H1 (cell line): Measurements from ENCODE around the gene AFF1. TPM values are rescaled to one million over a fixed set of nuclear protein-coding genes. Genes with fewer than 3 reads are reported as not detected.

Experiments
- CTCF ChIA-PET: fragments of 300-600 bp; sonication (Branson Sonifier 250); formaldehyde crosslinking; loops from one replicate; lab custom pipeline; 2021; ENCODE audit not compliant: partially characterized antibody; lab: Charles Lee
- POLR2A ChIA-PET: fragments of 300-600 bp; sonication (Branson Sonifier 250); formaldehyde crosslinking; loops from one replicate; lab custom pipeline; 2021; ENCODE audit warnings: inconsistent platforms; ENCODE audit not compliant: partially characterized antibody; lab: Charles Lee
- DNase-seq, 2 experiments: peaks; one replicate each; pipeline versions ENCODE4 v3.0.0 to v3.0.0-alpha.2; 2010 to 2022; ENCODE audit warnings: low spot score in 2 of 2, low read depth in 1 of 2, mixed read lengths in 1 of 2
- FAIRE-seq: peaks from 2 replicates; lab custom pipeline; 2011; peaks lifted over from hg19 to GRCh38; lab: Jason Lieb, UNC
- H2AFZ ChIP-seq: 2 replicates; pipeline ENCODE4 v1.8.1; 2012; ENCODE audit warnings: low read length, inconsistent platforms
- H2AK5ac ChIP-seq: 2 replicates; pipeline ENCODE4 v1.6.1; 2013; ENCODE audit warnings: low read depth, low read length
- H2BK120ac ChIP-seq: replicated peaks from 2 replicates; pipeline ENCODE3; 2013; ENCODE audit warnings: low read depth, low read length, inconsistent platforms
- H2BK12ac ChIP-seq: 2 replicates; pipeline ENCODE4 v1.6.1; 2013; ENCODE audit warnings: low read depth, low read length
- H2BK15ac ChIP-seq: 2 replicates; pipeline ENCODE4 v1.6.1; 2013; ENCODE audit warnings: low read length
- H2BK20ac ChIP-seq: 2 replicates; pipeline ENCODE4 v1.6.1; 2013; ENCODE audit warnings: low read length
- H2BK5ac ChIP-seq: 2 replicates; pipeline ENCODE4 v1.6.1; 2013; ENCODE audit warnings: low read depth, low read length
- H3K14ac ChIP-seq: 2 replicates; pipeline ENCODE4 v1.6.1; 2013; ENCODE audit warnings: inconsistent platforms; ENCODE audit not compliant: insufficient read length
- H3K18ac ChIP-seq: 2 replicates; pipeline ENCODE4 v1.6.1; 2013; ENCODE audit warnings: low read length; ENCODE audit errors: extremely low read depth
- H3K23ac ChIP-seq: 2 replicates; pipeline ENCODE4 v1.6.1; 2013; ENCODE audit warnings: inconsistent platforms; ENCODE audit not compliant: insufficient read length
- H3K23me2 ChIP-seq: 2 replicates; pipeline ENCODE4 v1.6.1; 2013; ENCODE audit warnings: low read depth, low read length
- H3K27ac ChIP-seq: 2 replicates; pipeline ENCODE4 v1.6.1; 2011; ENCODE audit warnings: low read depth, low read length, inconsistent platforms
- H3K27me3 ChIP-seq, 4 experiments: replicated peaks in 1 of 4; 1 replicate in 1 of 4; 2 replicates in 3 of 4; pipeline versions ENCODE4 v1.6.1 to v1.8.1; 2011 to 2013; ENCODE audit warnings: low read length in 3 of 4, mild to moderate bottlenecking in 3 of 4, inconsistent platforms in 2 of 4, mixed read lengths in 2 of 4, moderate library complexity in 1 of 4; ENCODE audit not compliant: control insufficient read depth in 3 of 4, insufficient read depth in 3 of 4; ENCODE audit errors: extremely low read depth in 1 of 4
- H3K36me3 ChIP-seq, 4 experiments: 2 replicates each; pipeline versions ENCODE4 v1.6.1 to v1.8.1; 2011 to 2013; ENCODE audit warnings: mild to moderate bottlenecking in 4 of 4, low read length in 3 of 4, moderate library complexity in 2 of 4, control low read depth in 1 of 4, inconsistent platforms in 1 of 4; ENCODE audit not compliant: insufficient read depth in 4 of 4, control insufficient read depth in 2 of 4
- H3K4ac ChIP-seq: replicated peaks from 2 replicates; pipeline ENCODE3; 2013; ENCODE audit warnings: low read length, low read depth, mixed read lengths, inconsistent platforms; ENCODE audit not compliant: insufficient read length
- H3K4me1 ChIP-seq, 4 experiments: replicated peaks in 1 of 4; 1 replicate in 1 of 4; 2 replicates in 3 of 4; pipeline versions ENCODE4 v1.6.1 to v1.8.1; 2011 to 2013; ENCODE audit warnings: low read length in 3 of 4, inconsistent platforms in 2 of 4, mixed read lengths in 1 of 4; ENCODE audit not compliant: insufficient read depth in 4 of 4, control insufficient read depth in 3 of 4
- H3K4me2 ChIP-seq, 2 experiments: 2 replicates each; pipeline versions ENCODE4 v1.6.1 to v1.8.1; 2011 to 2013; ENCODE audit warnings: low read depth in 2 of 2, low read length in 2 of 2, control low read depth in 1 of 2, inconsistent platforms in 1 of 2, mild to moderate bottlenecking in 1 of 2; ENCODE audit not compliant: insufficient read depth in 1 of 2
- H3K4me3 ChIP-seq, 4 experiments: fragments of 200-600, 300-600 bp in 1 of 4; sonication (generic), shearing (Covaris generic), sonication (Bioruptor Twin) in 1 of 4; 2 replicates each; pipeline versions ENCODE4 v1.5.1 to v1.8.1; 2011 to 2016; ENCODE audit warnings: low read length in 4 of 4, low read depth in 3 of 4, control low read depth in 2 of 4, inconsistent platforms in 2 of 4, mild to moderate bottlenecking in 2 of 4, mixed read lengths in 1 of 4, moderate library complexity in 1 of 4; ENCODE audit not compliant: insufficient read depth in 2 of 4; ENCODE audit errors: extremely low read depth in 1 of 4
- H3K56ac ChIP-seq: replicated peaks from 2 replicates; pipeline ENCODE3; 2013; ENCODE audit warnings: low read depth, mild to moderate bottlenecking, mixed read lengths, low read length, inconsistent platforms; ENCODE audit not compliant: insufficient read length
- H3K79me1 ChIP-seq: 2 replicates; pipeline ENCODE4 v1.6.1; 2013; ENCODE audit warnings: low read depth, low read length, control low read depth
- H3K79me2 ChIP-seq, 2 experiments: 2 replicates each; pipeline versions ENCODE4 v1.6.1 to v1.8.1; 2012 to 2013; ENCODE audit warnings: low read length in 2 of 2, mild to moderate bottlenecking in 2 of 2, inconsistent platforms in 1 of 2; ENCODE audit not compliant: insufficient read depth in 2 of 2, control insufficient read depth in 1 of 2
- H3K9ac ChIP-seq, 4 experiments: replicated peaks in 1 of 4; 1 replicate in 1 of 4; 2 replicates in 3 of 4; pipeline versions ENCODE4 v1.6.1 to v1.8.1; 2011 to 2013; ENCODE audit warnings: low read depth in 3 of 4, low read length in 3 of 4, control low read depth in 2 of 4, mild to moderate bottlenecking in 2 of 4, moderate library complexity in 2 of 4, inconsistent platforms in 1 of 4; ENCODE audit errors: extremely low read depth in 1 of 4
- H3K9me3 ChIP-seq, 2 experiments: 2 replicates each; pipeline versions ENCODE4 v1.6.1 to v1.8.1; 2012 to 2013; ENCODE audit warnings: mild to moderate bottlenecking in 2 of 2, moderate library complexity in 2 of 2, control low read depth in 1 of 2, inconsistent platforms in 1 of 2, low read depth in 1 of 2, low read length in 1 of 2, mixed read lengths in 1 of 2; ENCODE audit not compliant: insufficient read depth in 2 of 2
- H4K20me1 ChIP-seq, 2 experiments: replicated peaks in 1 of 2; 2 replicates each; pipeline versions ENCODE3 to v1.8.1; 2011 to 2013; ENCODE audit warnings: inconsistent platforms in 2 of 2, low read length in 2 of 2, mild to moderate bottlenecking in 1 of 2; ENCODE audit not compliant: insufficient read depth in 2 of 2, control insufficient read depth in 1 of 2
- H4K5ac ChIP-seq: 2 replicates; pipeline ENCODE4 v1.6.1; 2013; ENCODE audit warnings: low read length, low read depth, mixed read lengths, inconsistent platforms; ENCODE audit not compliant: insufficient read length
- H4K8ac ChIP-seq: 2 replicates; pipeline ENCODE4 v1.8.0; 2013; ENCODE audit warnings: mild to moderate bottlenecking, moderate library complexity, low read length, inconsistent platforms; ENCODE audit not compliant: insufficient read depth; ENCODE audit errors: extremely low read depth
- H4K91ac ChIP-seq: replicated peaks from 2 replicates; pipeline ENCODE3; 2013; ENCODE audit warnings: low read length, mixed read lengths, inconsistent platforms; ENCODE audit not compliant: insufficient read length
- EP300 ChIP-seq, 2 experiments: IDR thresholded peaks; 1 replicate in 1 of 2; 2 replicates in 1 of 2; pipeline ENCODE4 v1.6.1; 2011 to 2012; ENCODE audit warnings: low read depth in 2 of 2, low read length in 2 of 2, mild to moderate bottlenecking in 2 of 2, borderline replicate concordance in 1 of 2, inconsistent platforms in 1 of 2, moderate library complexity in 1 of 2
- JUN ChIP-seq: IDR thresholded peaks from 2 replicates; pipeline ENCODE4 v1.6.1; 2011; ENCODE audit warnings: low read depth, mild to moderate bottlenecking, improper control_type of control experiment, low read length
- JUND ChIP-seq: IDR thresholded peaks from 2 replicates; pipeline ENCODE4 v1.6.1; 2011; ENCODE audit warnings: mild to moderate bottlenecking, improper control_type of control experiment, low read length
- MAFK ChIP-seq: IDR thresholded peaks from 2 replicates; pipeline ENCODE4 v1.6.1; 2012; ENCODE audit warnings: low read depth, mild to moderate bottlenecking, improper control_type of control experiment, low read length
- NRF1 ChIP-seq: IDR thresholded peaks from 2 replicates; pipeline ENCODE4 v1.6.1; 2011; ENCODE audit warnings: mild to moderate bottlenecking, low read depth, low read length, improper control_type of control experiment
- POLR2AphosphoS5 ChIP-seq: IDR thresholded peaks from 2 replicates; pipeline ENCODE4 v1.6.1; 2011; ENCODE audit warnings: low read depth, low read length
- POU5F1 ChIP-seq: IDR thresholded peaks from 2 replicates; pipeline ENCODE4 v1.6.1; 2011; ENCODE audit warnings: low read depth, mild to moderate bottlenecking, low read length, moderate library complexity
- SIRT6 ChIP-seq: IDR thresholded peaks from one replicate; pipeline ENCODE4 v1.7.1; 2012; ENCODE audit warnings: low read length, inconsistent platforms
- TAF1 ChIP-seq: IDR thresholded peaks from 2 replicates; pipeline ENCODE4 v1.6.1; 2011; ENCODE audit warnings: mild to moderate bottlenecking, low read depth, low read length
- YY1 ChIP-seq: IDR thresholded peaks from 2 replicates; pipeline ENCODE4 v1.6.1; 2011; ENCODE audit warnings: low read depth, mild to moderate bottlenecking, low read length
- WGBS, 2 experiments: shearing (Covaris generic) in 1 of 2; methylation state at CpG; one replicate each; pipeline versions ENCODE4 v1.1.6 to v1.1.7; 2013 to 2015; ENCODE audit warnings: low lambda C conversion rate in 2 of 2, mixed read lengths in 2 of 2, inconsistent platforms in 1 of 2, low coverage in 1 of 2, missing lambda C conversion rate in 1 of 2; ENCODE audit not compliant: insufficient replicate concordance in 2 of 2, insufficient coverage in 1 of 2, insufficient read length in 1 of 2; ENCODE audit errors: extremely low coverage in 1 of 2, missing lambda C conversion rate in 1 of 2; 5-methylcytosine and 5-hydroxymethylcytosine counted together
- polyA plus RNA-seq, 7 experiments: library from polyadenylated mRNA; depleted of rRNA in 3 of 7; stranded (reverse) in 5 of 7; unstranded in 2 of 7; fragments of >200 nt in 5 of 7; fragments of 200-250 nt in 2 of 7; gene quantifications; 1 replicate in 5 of 7; 2 replicates in 1 of 7; 4 replicates in 1 of 7; pipeline versions ENCODE4 v1.2.1 to v1.2.3, GENCODE V29; 2011 to 2013; ENCODE audit warnings: missing spikeins in 2 of 7, mixed read lengths in 2 of 7
- total RNA-seq: library from RNA; stranded (reverse); fragmentation: NEBNext Ultra II Directional; extraction: Animal tissue kit (Norgen Biotek cat#: 25700); gene quantifications from 2 replicates; pipeline ENCODE4 v1.2.1, GENCODE V29; 2021
- TF ChIP-seq, protein P1 (sequence below): IDR thresholded peaks from 2 replicates; pipeline ENCODE4 v1.6.1; 2012; ENCODE audit warnings: inconsistent platforms
- TF ChIP-seq, protein P2 (sequence below), 3 experiments: IDR thresholded peaks; 1 replicate in 2 of 3; 2 replicates in 1 of 3; pipeline versions ENCODE4 v1.5.1 to v1.6.1; 2011; ENCODE audit warnings: low read length in 3 of 3, mild to moderate bottlenecking in 3 of 3, inconsistent platforms in 2 of 3, low read depth in 1 of 3, moderate library complexity in 1 of 3; ENCODE audit not compliant: insufficient read depth in 1 of 3; ENCODE audit errors: control extremely low read depth in 1 of 3

AFF1 gene
- total and polyA plus RNA-seq, 2 of the 8 experiments (the other 6 are each of a cell fraction or from before 2014, with no cell fraction given), result 14.8 to 85.5 TPM

DNA sequence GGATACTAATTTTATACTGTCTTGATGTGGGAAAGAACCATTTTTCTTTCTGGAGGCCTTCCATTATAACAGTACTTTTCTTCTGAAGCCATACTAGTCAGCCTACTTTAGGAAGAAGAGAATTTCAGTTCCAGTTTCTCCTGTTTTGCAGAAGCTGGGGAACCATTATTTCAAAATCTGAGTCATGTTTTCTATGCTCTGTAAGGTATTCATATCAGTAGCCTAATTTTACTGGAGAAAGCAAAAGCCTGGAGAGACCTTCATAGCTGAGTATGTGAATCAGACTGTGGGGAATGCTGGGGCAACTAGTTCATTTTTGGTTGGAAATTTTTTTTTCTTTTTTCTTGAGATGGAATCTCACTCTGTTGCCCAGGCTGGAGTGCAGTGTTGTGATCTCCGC is 22.4 kb downstream of the AFF1 start:
- H4K8ac ChIP-seq, result no peak overlapping the region
- no peak overlapping the region for H2BK120ac ChIP-seq
- H2AK5ac ChIP-seq, result no peak overlapping the region
- FAIRE-seq (no peak), DNase-seq (no peak)
- H3K23ac ChIP-seq, result no peak overlapping the region
- H2BK20ac ChIP-seq, result no peak overlapping the region
- no peak overlapping the region for H2BK15ac ChIP-seq
- ChIA-PET CTCF (interaction anchor here (0.8 to 1.1 kb wide), 2 partner anchors 23 to 26 kb away, joined by 3 read pairs; partner anchors contain the start of gene AFF1), POLR2A (interaction anchor here (1.3 to 19.7 kb wide), 2 partner anchors 15 to 31 kb away, joined by 3 to 319 read pairs; partner anchors contain the start of gene AFF1)
- H3K9ac ChIP-seq, result no peak overlapping the region
- no peaks in the 10 kb centered on the region for H3K23me2 ChIP-seq
- no peak overlapping the region for H3K18ac ChIP-seq
- peaks cover 0 to 8% (median 0%) of the 10 kb centered on the region in 4 experiments; a peak in 2 of 8 replicates for H3K36me3 ChIP-seq
- H3K27me3 ChIP-seq, result no peaks in the 10 kb centered on the region
- H3K27ac ChIP-seq, result no peak overlapping the region
- H3K9me3 ChIP-seq, result no peaks in the 10 kb centered on the region
- H3K14ac ChIP-seq, result no peak overlapping the region
- H4K20me1 ChIP-seq, result no peaks in the 10 kb centered on the region
- no peak overlapping the region for H3K4ac ChIP-seq
- peaks cover 4 to 62% of the 10 kb centered on the region in 2 experiments; a peak in 3 of 4 replicates for H3K79me2 ChIP-seq
- no peak overlapping the region for H4K91ac ChIP-seq
- no peaks in the 10 kb centered on the region; the same call in 1 of the 2 replicates for H3K79me1 ChIP-seq
- no peak overlapping the region for H3K4me3 ChIP-seq
- no peak overlapping the region for H2AFZ ChIP-seq
- no peak overlapping the region for H2BK5ac ChIP-seq
- no peak overlapping the region for H4K5ac ChIP-seq
- WGBS, 2 experiments, result 95% methylated on average over 1 of the region's 1 CpG; no CpG with 5 or more reads in 1 of the 2 experiments
- H3K4me1 ChIP-seq, result peaks cover 13 to 37% (median 18%) of the 10 kb centered on the region in 4 experiments; a peak in 6 of 7 replicates
- H3K4me2 ChIP-seq, result no peak overlapping the region
- no peak overlapping the region for H2BK12ac ChIP-seq
- no peak overlapping the region for H3K56ac ChIP-seq
- no peak for TF ChIP-seq MAFK
- TF ChIP-seq NRF1, result no peak
- TF ChIP-seq POU5F1, result no peak
- TF ChIP-seq, protein P1, sequence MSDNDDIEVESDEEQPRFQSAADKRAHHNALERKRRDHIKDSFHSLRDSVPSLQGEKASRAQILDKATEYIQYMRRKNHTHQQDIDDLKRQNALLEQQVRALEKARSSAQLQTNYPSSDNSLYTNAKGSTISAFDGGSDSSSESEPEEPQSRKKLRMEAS, result no peak
- TF ChIP-seq JUN, result no peak
- no peak for TF ChIP-seq JUND
- no peak for TF ChIP-seq POLR2AphosphoS5
- no peak for TF ChIP-seq SIRT6
- TF ChIP-seq TAF1, result no peak
- TF ChIP-seq, protein P2, sequence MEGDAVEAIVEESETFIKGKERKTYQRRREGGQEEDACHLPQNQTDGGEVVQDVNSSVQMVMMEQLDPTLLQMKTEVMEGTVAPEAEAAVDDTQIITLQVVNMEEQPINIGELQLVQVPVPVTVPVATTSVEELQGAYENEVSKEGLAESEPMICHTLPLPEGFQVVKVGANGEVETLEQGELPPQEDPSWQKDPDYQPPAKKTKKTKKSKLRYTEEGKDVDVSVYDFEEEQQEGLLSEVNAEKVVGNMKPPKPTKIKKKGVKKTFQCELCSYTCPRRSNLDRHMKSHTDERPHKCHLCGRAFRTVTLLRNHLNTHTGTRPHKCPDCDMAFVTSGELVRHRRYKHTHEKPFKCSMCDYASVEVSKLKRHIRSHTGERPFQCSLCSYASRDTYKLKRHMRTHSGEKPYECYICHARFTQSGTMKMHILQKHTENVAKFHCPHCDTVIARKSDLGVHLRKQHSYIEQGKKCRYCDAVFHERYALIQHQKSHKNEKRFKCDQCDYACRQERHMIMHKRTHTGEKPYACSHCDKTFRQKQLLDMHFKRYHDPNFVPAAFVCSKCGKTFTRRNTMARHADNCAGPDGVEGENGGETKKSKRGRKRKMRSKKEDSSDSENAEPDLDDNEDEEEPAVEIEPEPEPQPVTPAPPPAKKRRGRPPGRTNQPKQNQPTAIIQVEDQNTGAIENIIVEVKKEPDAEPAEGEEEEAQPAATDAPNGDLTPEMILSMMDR (IDR thresholded peaks at IDR 0.05; ENCODE audit: control extremely low read depth in 1 of 3, insufficient read depth in 1 of 3, low read depth in 1 of 3, low read length in 3 of 3), result no peak
- no peak for TF ChIP-seq YY1
- no peak for TF ChIP-seq EP300 (IDR thresholded peaks at IDR 0.05; ENCODE audit: borderline replicate concordance in 1 of 2, low read depth in 2 of 2, low read length in 2 of 2)
